GM21825 (cell line): ENCODE data around the gene RAP1GAP2.
"Not testable (repeated sequence)": the region's sequence is repeated elsewhere in the genome, so short reads cannot be mapped to it uniquely, and the experiment has no call there.

ENCODE experiments used
- ATAC-seq: cut with Tn5 transposase; IDR thresholded peaks from one replicate; pipeline ENCODE4 v1.9.1; 2021; ENCODE audit warnings: mild to moderate bottlenecking, moderate library complexity; ENCODE audit not compliant: unreplicated experiment

The RAP1GAP2 gene

DNA sequence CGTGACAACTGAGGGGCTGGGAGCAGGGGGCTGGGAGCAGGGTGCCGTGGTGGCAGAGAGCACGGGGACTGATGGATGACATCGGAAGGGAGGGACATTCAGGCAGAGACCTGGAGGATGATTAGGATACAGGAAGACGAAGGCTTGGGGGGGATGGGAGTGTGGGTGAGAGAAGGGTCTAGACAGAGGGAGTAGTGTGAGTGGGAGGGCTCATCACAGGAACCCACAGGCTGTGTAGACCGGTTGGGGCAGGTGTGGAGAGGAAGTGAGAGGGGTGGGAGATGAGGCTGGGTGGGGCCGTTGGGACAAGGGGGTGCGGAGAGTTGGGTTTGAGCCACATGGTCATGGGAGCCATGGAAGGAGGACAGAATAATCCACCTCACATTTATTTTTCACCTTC, 83.8 kb downstream of the RAP1GAP2 start:
- no peak for ATAC-seq

DNA sequence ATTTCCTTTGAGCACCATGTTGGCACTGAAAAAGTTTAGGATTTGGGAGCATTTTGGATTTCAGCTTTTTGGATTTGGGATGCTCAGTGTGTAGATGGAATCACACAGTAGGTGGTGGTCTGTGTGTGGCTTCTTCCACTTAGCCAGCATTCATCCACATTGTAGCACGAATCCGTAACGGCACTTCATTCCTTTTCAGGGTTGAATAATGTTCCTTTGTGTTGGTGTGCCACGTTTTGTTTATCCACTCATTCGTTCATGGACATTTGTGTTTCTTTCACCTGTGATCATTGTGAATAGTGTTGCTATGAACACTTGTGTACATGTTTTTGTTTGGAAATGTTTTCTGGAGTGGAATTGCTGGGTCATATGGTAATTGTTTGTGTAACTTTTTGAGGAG, 85.1 kb downstream of the RAP1GAP2 start:
- ATAC-seq = no peak

GRCh38 chr17:2883544-2884213, 87.4 kb downstream of the RAP1GAP2 start:
- ATAC-seq = no peak

GRCh38 chr17:2885733-2886132, 89.5 kb downstream of the RAP1GAP2 start:
- no peak for ATAC-seq

DNA sequence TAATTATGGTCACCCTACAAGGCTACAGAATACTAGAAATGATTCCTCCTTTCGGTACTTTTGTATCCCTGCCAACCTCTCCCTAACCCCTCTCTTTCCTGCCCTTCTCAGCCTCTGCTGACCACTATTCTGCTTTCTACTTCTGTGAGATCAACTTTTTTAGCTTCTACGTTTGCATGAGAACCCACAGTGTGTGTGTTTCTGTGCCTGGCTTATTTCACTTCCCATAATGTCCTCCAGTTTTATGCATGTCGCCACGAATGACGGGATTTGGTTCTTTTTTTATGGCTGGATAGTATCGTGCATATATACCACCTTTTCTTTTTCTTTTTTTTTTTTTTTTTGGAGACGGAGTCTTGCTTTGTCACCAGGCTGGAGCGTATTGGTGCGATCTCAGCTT, 92.1 kb downstream of the RAP1GAP2 start:
- no peak for ATAC-seq

GRCh38 chr17:2889256-2889655, 93.0 kb downstream of the RAP1GAP2 start:
- no peak for ATAC-seq

GRCh38 chr17:2890778-2891177, 94.5 kb downstream of the RAP1GAP2 start:
- ATAC-seq = not testable (repeated sequence)

DNA sequence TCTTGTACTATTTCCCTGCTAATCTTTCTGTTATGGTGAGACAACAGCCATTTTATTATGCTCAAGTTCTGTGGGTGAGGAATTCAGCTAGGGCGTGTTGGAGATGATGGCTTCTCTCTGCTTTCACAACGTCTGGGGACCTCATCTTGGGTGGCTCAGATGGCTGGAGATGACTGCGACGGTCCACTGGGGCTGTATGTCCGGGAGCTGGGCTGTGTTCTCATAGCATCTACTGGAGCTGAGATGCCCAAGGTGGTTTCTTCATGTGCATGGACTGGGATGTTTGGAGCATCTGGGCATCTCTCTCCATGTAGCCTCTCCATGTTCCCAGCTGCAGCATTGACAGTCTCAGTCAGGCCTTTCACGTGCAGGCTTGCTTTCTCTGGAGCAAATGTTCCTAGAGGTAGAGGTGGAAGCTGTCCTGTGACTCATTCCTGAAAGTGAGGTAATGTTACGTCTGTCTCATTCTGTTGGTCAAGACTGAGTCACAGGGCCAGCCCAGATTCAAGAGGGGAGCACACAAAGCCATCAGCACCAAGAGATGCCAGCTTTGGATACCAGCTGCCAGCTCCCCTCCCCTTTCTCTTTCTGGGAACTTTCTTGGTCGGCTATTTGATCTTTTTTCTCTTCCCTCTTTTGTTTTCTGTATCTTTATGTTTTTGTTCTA, 96.2 kb downstream of the RAP1GAP2 start:
- no peak for ATAC-seq

GRCh38 chr17:2893422-2893914, 97.2 kb downstream of the RAP1GAP2 start:
- no peak for ATAC-seq

DNA sequence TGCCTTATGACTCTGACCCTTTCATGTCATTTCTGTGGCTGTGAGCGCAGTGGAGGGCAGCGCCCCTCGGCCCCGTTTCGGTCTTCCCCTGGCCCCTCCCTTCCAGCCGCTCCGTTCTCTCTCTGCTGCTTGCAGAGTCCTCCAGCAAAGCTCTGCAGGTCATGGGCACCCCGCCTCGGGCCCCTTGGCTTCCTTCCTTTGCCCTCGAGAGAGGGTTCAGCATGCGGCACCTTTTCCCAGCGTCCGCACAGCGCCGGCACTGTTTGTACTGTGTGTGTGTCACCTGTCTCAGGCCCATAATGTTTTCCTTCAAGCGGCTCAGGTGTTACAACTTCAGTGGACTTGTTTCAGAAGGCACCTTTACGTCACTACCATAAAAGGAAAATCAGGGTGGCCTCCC, 98.5 kb downstream of the RAP1GAP2 start:
- ATAC-seq = no peak

- ATAC-seq = no peak
Measured at GRCh38 chr17:2897605-2898004, 101.4 kb downstream of the RAP1GAP2 start.

DNA sequence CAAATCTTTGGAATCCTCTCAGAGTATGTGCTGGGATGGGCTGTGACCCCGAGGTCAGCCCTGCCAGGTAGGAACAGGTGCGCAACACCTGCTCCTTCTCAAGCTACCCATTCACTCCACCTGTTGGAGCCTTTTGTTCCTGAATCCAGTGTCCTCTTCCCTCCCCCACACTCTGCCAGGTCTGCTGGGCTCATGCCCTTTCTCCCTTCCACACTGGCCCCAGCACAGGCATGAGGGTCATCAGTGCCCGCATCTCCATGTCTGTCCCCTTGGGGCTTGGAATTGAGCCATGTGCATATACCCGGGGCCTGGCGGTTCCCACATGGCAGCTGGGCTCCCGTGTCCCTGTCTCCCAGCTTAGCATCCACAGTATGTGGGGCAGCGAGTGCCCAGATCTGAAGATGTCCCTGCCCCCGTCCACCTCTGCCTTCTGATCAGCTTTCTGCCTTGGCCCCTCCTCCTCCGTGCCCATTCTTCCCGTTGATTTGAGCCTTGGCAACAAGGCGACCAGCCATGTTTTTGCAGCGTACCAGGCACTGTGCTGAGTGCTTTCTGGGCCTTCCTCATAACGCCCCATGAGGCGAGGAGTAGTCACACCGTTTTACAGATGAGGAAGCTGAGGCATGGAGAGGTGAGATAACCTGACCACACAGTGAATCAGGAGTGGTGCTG, 102.2 kb downstream of the RAP1GAP2 start:
- no peak for ATAC-seq

GRCh38 chr17:2899906-2900305, 103.7 kb downstream of the RAP1GAP2 start:
- ATAC-seq = no peak

GRCh38 chr17:2900842-2901241, 104.6 kb downstream of the RAP1GAP2 start:
- ATAC-seq = no peak

DNA sequence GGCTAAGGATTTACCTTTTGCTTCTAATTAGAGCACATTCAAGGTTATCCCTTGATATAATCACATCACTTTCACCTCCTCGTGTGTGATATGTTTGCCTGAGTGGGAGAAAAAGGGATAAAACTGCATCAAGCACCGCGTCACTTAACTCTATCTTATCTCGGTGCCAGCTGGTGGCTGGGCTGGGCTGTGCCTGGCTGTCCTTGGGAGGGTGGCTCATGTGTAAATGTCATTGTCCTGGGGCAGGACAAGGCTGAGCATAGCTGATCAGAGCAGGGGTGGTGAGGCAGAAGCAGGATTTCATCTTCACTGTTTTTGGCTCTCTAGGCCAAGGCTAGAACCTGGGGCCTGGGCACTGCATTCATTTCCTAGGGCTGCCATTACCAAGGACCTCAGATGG, 105.3 kb downstream of the RAP1GAP2 start:
- ATAC-seq = no peak

DNA sequence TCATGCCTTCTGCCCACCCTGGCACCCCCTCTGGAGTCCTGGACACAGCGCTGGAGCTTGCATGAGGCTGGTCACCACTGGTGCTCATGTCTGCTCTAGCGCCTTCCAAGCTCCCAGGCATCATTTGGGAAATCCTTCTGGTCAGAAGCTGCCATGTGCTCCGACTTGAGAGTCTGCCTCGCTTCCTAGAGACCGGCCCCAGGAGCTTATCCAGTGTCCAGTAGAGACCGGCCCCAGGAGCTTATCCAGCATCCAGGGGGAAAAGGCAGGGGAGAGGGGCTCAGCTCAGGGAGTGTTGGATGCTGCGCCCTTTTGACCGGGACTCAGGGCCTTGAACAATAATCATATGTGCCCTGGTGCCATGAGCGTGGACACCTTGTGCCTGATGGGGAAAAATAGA, 106.3 kb downstream of the RAP1GAP2 start:
- ATAC-seq = no peak

DNA sequence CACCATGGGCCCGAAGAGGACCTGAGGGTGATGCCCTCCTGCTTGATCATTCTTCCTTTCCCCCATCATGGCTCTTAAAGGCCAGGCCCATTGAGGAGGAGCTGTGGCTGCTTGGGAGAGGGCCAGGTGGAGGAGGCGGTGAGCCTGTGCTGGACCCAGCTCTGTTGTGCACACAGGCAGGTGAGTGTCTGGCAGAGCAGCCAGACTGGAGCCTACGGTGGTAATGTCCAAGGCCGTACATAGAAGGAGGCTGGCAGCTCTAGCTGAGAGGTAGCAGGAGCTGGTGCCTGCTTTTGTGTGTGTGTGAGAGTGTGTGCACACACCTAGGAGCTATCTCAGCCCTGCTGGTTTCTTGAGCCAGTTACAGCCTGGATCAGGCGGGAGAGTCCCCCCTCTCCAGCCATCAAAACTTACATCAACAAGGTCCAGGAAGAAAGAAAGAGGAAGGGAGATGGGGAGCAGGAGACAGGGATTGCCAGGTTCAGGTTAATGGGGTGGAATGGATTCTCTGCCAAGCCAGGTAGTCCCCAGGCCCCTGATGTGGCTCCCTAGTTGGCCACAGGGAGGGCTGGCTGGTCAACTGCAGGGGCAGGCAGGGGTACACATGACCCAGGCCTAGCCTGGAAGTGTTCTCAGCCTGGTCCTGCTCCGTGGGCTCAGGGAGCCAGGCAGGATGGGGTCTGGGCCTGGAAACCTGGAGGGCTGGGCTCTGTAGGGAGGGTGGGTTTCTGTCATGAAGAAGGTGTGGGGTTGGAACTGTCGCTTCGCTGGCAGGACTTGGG, 107.1 kb downstream of the RAP1GAP2 start:
- no peak for ATAC-seq

GRCh38 chr17:2904135-2904534, 107.9 kb downstream of the RAP1GAP2 start:
- no peak for ATAC-seq

- no peak for ATAC-seq
Measured at GRCh38 chr17:2905269-2905668, 109.0 kb downstream of the RAP1GAP2 start.

- ATAC-seq = no peak
Measured at GRCh38 chr17:2905696-2906501, 109.7 kb downstream of the RAP1GAP2 start.
